ENCODE data around the gene CEP55.
A peak's percentile ranks its signal among the peaks of the same experiment; 100 is the strongest.

CEP55 gene

GRCh38 chr10:93471110-93471651 is 25.2 kb upstream of the CEP55 start:
- FAIRE-seq: no peak

DNA sequence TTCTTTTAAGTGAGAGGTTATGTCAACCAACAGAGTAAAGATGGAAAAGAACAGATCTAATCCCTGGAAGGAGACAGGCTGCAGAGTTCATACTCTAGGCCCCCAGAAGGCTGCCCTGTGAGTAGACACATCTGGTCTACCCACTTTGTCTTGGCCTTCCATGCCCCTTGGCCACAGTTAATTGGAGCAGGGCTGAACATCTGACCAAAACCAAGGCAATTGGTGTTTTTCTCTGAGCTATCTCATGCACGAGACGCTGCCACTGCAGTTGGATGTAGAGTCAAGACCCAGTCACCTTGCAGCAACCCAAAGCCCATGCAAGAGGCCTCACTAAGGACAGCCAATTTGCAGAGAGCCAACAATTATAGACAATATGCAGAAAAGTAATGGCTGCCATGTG is 23.3 kb upstream of the CEP55 start:
- FAIRE-seq: no peak

GRCh38 chr10:93473804-93474472 is 22.5 kb upstream of the CEP55 start:
- no peak for FAIRE-seq

DNA sequence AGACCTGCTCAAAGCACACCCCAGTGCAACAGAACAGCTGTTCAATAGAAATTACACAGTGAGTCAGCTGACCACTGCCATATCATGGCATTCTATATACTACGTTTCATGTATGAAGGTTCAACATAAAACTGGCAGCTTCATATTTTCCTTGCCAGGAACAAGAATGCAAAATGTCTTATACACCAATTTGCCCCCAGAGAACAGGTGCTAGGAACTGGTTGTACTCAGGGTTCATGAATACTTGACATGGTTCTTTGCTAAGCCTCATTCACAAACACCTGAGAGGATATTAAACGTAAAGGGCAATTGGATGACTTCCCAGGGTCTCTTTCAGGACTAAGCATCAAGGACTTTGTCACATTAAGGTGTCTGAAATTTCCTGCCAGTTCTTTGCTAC is 21.2 kb upstream of the CEP55 start:
- FAIRE-seq: no peak

- no peak for FAIRE-seq
These were observed 20.5 kb upstream of the CEP55 start for GRCh38 chr10:93475871-93476270.

- FAIRE-seq: no peak
These were observed 19.7 kb upstream of the CEP55 start for GRCh38 chr10:93476756-93477155.

DNA sequence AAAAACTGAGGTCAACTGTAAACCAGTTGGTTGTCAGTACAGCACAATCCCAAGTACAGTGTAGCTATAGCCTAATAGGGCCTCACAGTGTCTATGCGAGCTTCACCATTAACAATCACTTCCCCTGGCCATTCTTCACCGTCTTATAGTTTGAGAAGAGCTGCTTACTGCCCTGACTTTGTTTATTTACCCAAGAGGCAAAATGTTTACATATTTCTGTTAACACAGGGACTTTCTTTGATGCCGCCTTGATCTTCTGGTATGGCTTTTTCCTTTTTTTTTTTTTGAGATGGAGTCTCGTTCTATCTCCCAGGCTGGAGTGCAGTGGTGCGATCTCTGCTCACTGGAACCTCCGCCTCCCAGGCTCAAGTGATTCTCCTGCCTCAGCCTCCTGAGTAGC is 17.5 kb upstream of the CEP55 start:
- FAIRE-seq: no peak

DNA sequence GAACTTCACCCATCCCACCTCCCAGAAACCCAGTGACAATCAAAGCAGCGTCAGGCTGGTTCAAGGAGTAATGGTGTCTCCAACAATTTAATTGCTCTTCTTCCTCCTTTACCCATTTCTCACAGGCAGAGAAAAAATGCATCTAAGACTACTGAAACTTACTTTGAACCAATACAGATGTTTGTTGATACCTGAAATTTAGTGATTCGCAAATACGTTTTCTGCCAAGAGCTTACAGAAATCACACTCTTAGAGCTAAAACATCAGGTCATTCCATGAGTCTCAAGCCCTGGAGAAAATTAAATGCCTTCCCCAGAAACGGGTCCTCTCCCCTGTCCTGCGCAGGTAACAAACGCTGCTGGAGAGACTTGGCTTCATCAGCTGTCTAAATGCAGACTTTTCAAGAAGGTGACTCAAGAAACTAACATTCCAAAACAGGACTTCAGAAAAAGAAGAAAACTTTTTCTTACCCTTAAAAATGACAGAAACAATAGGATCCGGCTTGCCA is 14.7 kb upstream of the CEP55 start:
- no peak for FAIRE-seq

GRCh38 chr10:93482145-93482834 is 14.1 kb upstream of the CEP55 start, which contains the start of gene MYOF:
TSS of gene MYOF (minus strand) at chr10:93482334. CDS start at chr10:93482194, 140 bp downstream.
- FAIRE-seq: peak; percentile 51

GRCh38 chr10:93485690-93486089 is 10.7 kb upstream of the CEP55 start:
- no peak for FAIRE-seq

GRCh38 chr10:93488956-93489528 is 7.4 kb upstream of the CEP55 start:
- no peak for FAIRE-seq

GRCh38 chr10:93491602-93492121 is 4.8 kb upstream of the CEP55 start:
- no peak for FAIRE-seq

GRCh38 chr10:93493162-93493561 is 3.2 kb upstream of the CEP55 start:
- no peak for FAIRE-seq

DNA sequence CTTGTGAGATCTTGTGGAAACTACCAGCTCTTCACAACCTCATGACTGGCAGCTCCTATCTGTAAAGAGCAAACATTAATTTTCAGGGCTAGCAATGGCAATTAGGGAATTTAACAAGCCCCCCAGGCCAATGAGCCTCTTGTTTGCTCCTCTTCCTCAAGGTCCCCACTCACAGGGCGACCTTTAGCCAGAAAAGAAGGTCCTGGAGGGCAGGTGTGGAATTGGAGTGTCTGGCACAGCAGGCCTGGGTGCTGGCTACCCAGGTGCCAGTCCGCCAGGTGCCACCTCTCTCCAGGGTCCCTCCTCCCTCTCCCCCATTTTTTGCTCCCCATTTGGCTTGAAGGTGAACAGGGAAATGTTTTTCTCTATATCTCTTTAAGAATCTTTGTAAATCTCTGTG is 1.9 kb upstream of the CEP55 start:
- no peak for FAIRE-seq

GRCh38 chr10:93495654-93496321 is 624 bp upstream of the CEP55 start:
- FAIRE-seq: no peak

GRCh38 chr10:93498166-93498565 is 1.8 kb downstream of the CEP55 start:
- no peak for FAIRE-seq

DNA sequence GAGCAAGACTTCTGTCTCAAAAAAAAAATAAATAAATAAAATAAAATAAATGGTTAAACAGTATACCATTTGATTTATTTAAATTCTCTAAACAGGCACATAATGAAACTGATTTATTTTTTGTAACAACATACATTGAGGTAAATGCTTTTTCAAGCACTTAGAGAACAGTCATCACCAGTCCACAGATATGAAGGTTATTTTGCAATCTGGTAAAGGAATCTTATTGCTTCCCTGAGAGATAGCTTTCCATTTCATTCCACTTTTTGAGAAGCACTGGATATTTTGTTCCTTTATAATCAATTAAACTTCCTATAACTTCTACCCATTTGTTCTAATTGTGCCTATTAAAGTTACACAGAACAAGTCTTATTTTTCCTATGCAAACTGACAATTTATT is 5.2 kb downstream of the CEP55 start:
- no peak for FAIRE-seq

GRCh38 chr10:93503075-93503474 is 6.7 kb downstream of the CEP55 start:
- FAIRE-seq: no peak

- no peak for FAIRE-seq
These were observed 8.7 kb downstream of the CEP55 start for GRCh38 chr10:93505075-93505474.

DNA sequence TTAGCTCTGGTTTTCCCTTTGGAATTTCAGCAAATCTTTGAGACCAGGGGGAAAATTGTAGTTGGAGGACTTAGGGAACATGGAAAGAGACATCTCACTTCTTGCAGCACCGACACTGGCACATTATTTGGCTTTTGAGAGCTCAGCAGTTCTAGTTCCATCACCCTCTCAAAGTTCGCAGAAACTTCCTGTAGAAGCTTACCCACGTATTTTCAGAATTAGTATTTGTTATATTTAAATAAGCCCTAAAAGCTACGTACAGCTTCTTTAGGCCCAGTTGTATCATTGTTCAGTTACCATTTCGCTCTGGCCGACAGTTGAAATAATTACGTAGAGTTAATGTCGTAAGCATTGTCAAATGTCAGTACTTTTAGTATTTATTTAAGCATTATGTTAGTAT is 13.4 kb downstream of the CEP55 start:
- FAIRE-seq: no peak

DNA sequence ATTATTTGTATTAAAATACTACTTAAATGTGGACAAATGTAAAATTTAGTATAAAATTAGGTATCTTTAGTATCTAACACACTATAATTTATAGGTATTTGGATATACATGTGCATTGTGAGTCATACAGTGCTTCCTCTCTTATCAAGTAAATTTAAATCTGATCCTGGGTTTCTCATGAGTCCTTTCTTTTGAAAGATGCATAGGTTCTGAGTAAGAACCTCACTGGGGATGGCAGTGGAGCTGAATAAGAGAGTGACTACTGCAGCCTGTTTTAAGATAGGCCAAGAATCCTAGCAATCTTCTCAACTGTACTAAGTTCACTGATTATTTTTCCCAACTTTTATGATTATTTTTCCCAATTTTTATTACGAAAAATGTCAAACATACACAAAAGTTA is 16.2 kb downstream of the CEP55 start:
- FAIRE-seq: no peak

DNA sequence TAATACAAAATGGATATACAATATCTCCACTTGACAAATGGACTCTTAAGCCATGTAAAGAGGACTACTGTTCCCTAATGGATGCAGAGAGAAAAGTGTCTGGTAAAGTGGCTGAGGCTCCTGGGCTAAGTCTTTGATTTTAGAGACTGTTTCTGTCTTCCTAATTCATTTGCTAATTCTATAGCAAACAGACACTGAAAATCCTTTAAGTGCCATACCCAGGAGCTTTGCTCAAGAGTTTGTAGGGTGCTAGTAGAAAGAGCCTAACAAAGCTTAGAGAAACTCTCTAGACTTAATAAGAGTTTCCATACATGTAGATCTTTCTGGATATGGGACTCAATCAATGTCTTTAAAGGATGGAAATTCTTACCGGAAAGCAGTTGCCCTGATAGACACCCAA is 16.7 kb downstream of the CEP55 start:
- no peak for FAIRE-seq

GRCh38 chr10:93514521-93514920 is 18.1 kb downstream of the CEP55 start:
- no peak for FAIRE-seq
